Neural cell (in vitro differentiated cells): ENCODE data around the gene SLC4A4. TPM values are rescaled to one million over a fixed set of nuclear protein-coding genes. Genes with fewer than 3 reads are reported as not detected.

Experiments
- H2AFZ ChIP-seq: fragments of 200-600, 300-800 bp; sonication (generic), shearing (Covaris generic); 2 replicates; pipeline ENCODE4 v1.6.0; 2014; ENCODE audit warnings: low read depth, mild to moderate bottlenecking, antibody characterized with exemption, low read length, moderate library complexity
- H3F3A ChIP-seq: fragments of 200-600 bp; shearing (Covaris generic); 2 replicates; pipeline ENCODE4 v1.6.1; 2016; ENCODE audit warnings: mild to moderate bottlenecking, moderate library complexity, mixed read lengths, antibody characterized with exemption, low read length; ENCODE audit not compliant: insufficient read depth, poor library complexity, severe bottlenecking
- H3K27ac ChIP-seq: fragments of 200-600, 300-800 bp; sonication (generic), shearing (Covaris generic); 2 replicates; pipeline ENCODE4 v1.5.1; 2014; ENCODE audit warnings: mild to moderate bottlenecking, low read length, moderate library complexity
- H3K27me3 ChIP-seq: fragments of 300-800, 200-600 bp; sonication (generic), shearing (Covaris generic); 2 replicates; pipeline ENCODE4 v1.6.0; 2014; ENCODE audit warnings: mild to moderate bottlenecking, low read depth, low read length, moderate library complexity; ENCODE audit not compliant: insufficient read depth
- H3K36me3 ChIP-seq: fragments of 300-800, 200-600 bp; sonication (generic), shearing (Covaris generic); 2 replicates; pipeline ENCODE4 v1.5.1; 2014; ENCODE audit warnings: mild to moderate bottlenecking, antibody characterized with exemption, low read length, moderate library complexity; ENCODE audit not compliant: insufficient read depth
- H3K4me2 ChIP-seq: fragments of 300-800, 200-600 bp; sonication (generic), shearing (Covaris generic); 2 replicates; pipeline ENCODE4 v1.6.0; 2014; ENCODE audit warnings: mild to moderate bottlenecking, low read length
- H3K4me3 ChIP-seq: fragments of 300-800, 200-600 bp; sonication (generic), shearing (Covaris generic); 2 replicates; pipeline ENCODE4 v1.5.1; 2014; ENCODE audit warnings: mild to moderate bottlenecking, low read length, moderate library complexity
- H3K79me2 ChIP-seq: fragments of 200-600 bp; shearing (Covaris generic); replicated peaks from 2 replicates; pipeline ENCODE4 v1.6.0; 2014; ENCODE audit warnings: mild to moderate bottlenecking, low read length, moderate library complexity; ENCODE audit not compliant: insufficient read depth
- H3K9ac ChIP-seq: fragments of 300-800, 200-600 bp; sonication (generic), shearing (Covaris generic); 2 replicates; pipeline ENCODE4 v1.6.1; 2016; ENCODE audit warnings: mild to moderate bottlenecking, low read length, mixed read lengths
- H3K9me2 ChIP-seq: fragments of 200-600 bp; shearing (Covaris generic); 2 replicates; pipeline ENCODE4 v1.6.1; 2016; ENCODE audit warnings: mild to moderate bottlenecking, low read length, mixed read lengths; ENCODE audit not compliant: insufficient read depth
- H3K9me3 ChIP-seq: fragments of 200-600, 300-800 bp; sonication (generic), shearing (Covaris generic); 2 replicates; pipeline ENCODE4 v1.6.1; 2016; ENCODE audit warnings: mild to moderate bottlenecking, mixed run types, low read length, moderate library complexity, mixed read lengths
- H4K20me1 ChIP-seq: fragments of 200-600 bp; shearing (Covaris generic); 2 replicates; pipeline ENCODE4 v1.6.1; 2016; ENCODE audit warnings: mild to moderate bottlenecking, mixed run types; ENCODE audit not compliant: insufficient read depth
- CTCF ChIP-seq: fragments of 450-650 bp; IDR thresholded peaks from 2 replicates; pipeline ENCODE4 v1.5.1; 2014; ENCODE audit warnings: antibody characterized with exemption, mild to moderate bottlenecking, moderate library complexity; ENCODE audit not compliant: poor library complexity, severe bottlenecking
- EP300 ChIP-seq: fragments of 450-650 bp; conservative IDR thresholded peaks from 2 replicates; pipeline ENCODE4 v1.6.1; 2014; ENCODE audit warnings: antibody characterized with exemption, mild to moderate bottlenecking, moderate library complexity; ENCODE audit not compliant: poor library complexity, severe bottlenecking
- EZH2 ChIP-seq: fragments of 200-600, 300-800 bp; shearing (Covaris generic), sonication (generic); IDR thresholded peaks from 2 replicates; pipeline ENCODE4 v1.6.1; 2014; ENCODE audit warnings: antibody characterized with exemption, low read length, borderline replicate concordance, mild to moderate bottlenecking; ENCODE audit not compliant: insufficient read depth, poor library complexity, severe bottlenecking
- MXI1 ChIP-seq: fragments of 450-650 bp; conservative IDR thresholded peaks from 2 replicates; pipeline ENCODE4 v1.6.1; 2014; ENCODE audit warnings: antibody characterized with exemption, mild to moderate bottlenecking; ENCODE audit not compliant: poor library complexity, severe bottlenecking
- POLR2AphosphoS5 ChIP-seq: IDR thresholded peaks from 2 replicates; pipeline ENCODE4 v1.6.1; 2012
- RAD21 ChIP-seq: fragments of 450-650 bp; conservative IDR thresholded peaks from 2 replicates; pipeline ENCODE4 v1.6.1; 2014; ENCODE audit warnings: antibody characterized with exemption, mild to moderate bottlenecking, moderate library complexity
- REST ChIP-seq: IDR thresholded peaks from 2 replicates; pipeline ENCODE4 v1.6.1; 2012; ENCODE audit warnings: borderline replicate concordance
- SMC3 ChIP-seq: fragments of 450-650 bp; conservative IDR thresholded peaks from 2 replicates; pipeline ENCODE4 v1.6.1; 2014; ENCODE audit warnings: antibody characterized with exemption, mild to moderate bottlenecking, moderate library complexity; ENCODE audit not compliant: poor library complexity
- TAF1 ChIP-seq: IDR thresholded peaks from 2 replicates; pipeline ENCODE4 v1.6.1; 2012; ENCODE audit warnings: low read depth
- polyA plus RNA-seq: library from polyadenylated mRNA; depleted of rRNA; stranded (reverse); fragments of >200 nt; gene quantifications from 2 replicates; pipeline ENCODE4 v1.2.3, GENCODE V29; 2014

SLC4A4 gene
- polyA plus RNA-seq, 1 donor from 2014 or later = 9.2 TPM

GRCh38 chr4:71380788-71381187, 42.0 kb downstream of the SLC4A4 start:
- Histone ChIP-seq H3F3A (no peaks in the 10 kb centered on the region), H3K27me3 (no peaks in the 10 kb centered on the region), H3K36me3 (no peaks in the 10 kb centered on the region), H3K27ac (peak overlapping the region; percentile 72), H3K4me2 (peak overlapping the region; percentile 26), H4K20me1 (no peaks in the 10 kb centered on the region), H3K4me3 (peak overlapping the region; percentile 33), H2AFZ (no peak overlapping the region), H3K9me2 (no peaks in the 10 kb centered on the region), H3K9ac (peak overlapping the region; percentile 34), H3K79me2 (no peaks in the 10 kb centered on the region), H3K9me3 (no peaks in the 10 kb centered on the region)
- no peak for TF ChIP-seq EZH2
- TF ChIP-seq TAF1 = no peak
- TF ChIP-seq MXI1 = no peak
- peak; percentile 35 for TF ChIP-seq SMC3
- no peak for TF ChIP-seq CTCF
- TF ChIP-seq POLR2AphosphoS5 = peak; percentile 66
- peak; percentile 24 for TF ChIP-seq REST
- TF ChIP-seq EP300 = peak; percentile 76
- TF ChIP-seq RAD21 = peak; percentile 24

GRCh38 chr4:71382125-71382899, 43.5 kb downstream of the SLC4A4 start:
- H3K9me2 ChIP-seq = no peaks in the 10 kb centered on the region
- no peaks in the 10 kb centered on the region for H3K79me2 ChIP-seq
- H3K4me3 ChIP-seq = no peak overlapping the region
- H3K9ac ChIP-seq = no peak overlapping the region
- H2AFZ ChIP-seq = no peak overlapping the region
- TF ChIP-seq EZH2 (no peak), MXI1 (no peak), EP300 (no peak), REST (no peak), RAD21 (no peak), CTCF (no peak), POLR2AphosphoS5 (no peak), SMC3 (no peak), TAF1 (no peak)
- no peaks in the 10 kb centered on the region for H3K27me3 ChIP-seq
- H3K27ac ChIP-seq = no peak overlapping the region
- H3K4me2 ChIP-seq = no peak overlapping the region
- H4K20me1 ChIP-seq = no peaks in the 10 kb centered on the region
- no peaks in the 10 kb centered on the region for H3K36me3 ChIP-seq
- no peaks in the 10 kb centered on the region for H3F3A ChIP-seq
- H3K9me3 ChIP-seq = no peaks in the 10 kb centered on the region
